ENCODE measurements around the gene LRMDA. TPM values are rescaled to one million over a fixed set of nuclear protein-coding genes. Genes with fewer than 3 reads are reported as not detected.

LRMDA gene
- polyA plus RNA-seq, 1 donor (not counting 4 experiments of a cell fraction or from before 2014, with no cell fraction given) = not detected

DNA sequence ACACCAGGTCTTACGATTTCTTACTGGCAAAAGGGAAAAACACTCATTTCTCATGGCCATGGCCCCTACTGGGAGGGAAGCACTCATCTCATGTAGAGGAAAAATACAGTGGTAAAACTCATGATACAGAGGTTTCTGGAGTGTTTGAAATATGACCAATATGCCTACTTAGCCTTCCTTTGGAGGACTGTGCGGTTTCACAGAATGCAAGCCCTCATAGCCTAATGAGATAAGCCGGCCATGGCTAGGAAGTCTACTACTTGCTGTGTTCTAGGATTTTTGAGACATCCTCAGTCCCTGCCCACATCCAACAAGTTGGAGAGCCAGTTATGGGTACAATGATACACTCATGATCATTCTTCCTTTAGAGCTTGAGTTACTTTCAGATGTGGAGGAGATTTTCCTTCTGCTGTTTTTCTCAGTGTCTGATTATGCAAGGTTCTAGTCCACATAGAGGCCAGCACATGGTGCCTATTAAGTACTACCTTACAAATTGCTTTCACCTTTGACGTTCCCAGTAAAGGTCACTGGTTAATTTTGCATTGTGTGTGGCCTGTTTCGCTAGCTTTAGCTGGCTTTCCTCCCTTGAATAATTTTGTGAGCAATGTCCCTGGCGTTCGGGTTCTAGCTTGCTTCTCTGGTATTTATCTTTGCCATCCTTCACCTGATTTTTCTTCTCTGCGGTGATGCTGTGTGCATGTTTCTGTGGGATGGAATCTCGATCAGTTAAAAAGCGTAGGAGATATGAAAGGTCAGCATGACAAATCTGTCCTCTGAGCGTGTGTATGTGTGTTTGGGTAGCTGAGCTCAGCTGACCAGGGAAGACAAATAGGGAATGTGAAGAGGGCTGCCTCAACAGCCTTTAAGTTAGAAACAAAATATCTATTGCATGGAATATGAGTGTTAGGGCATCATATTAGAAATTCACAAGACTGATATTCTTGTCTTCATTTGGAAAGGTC is 295.4 kb downstream of the LRMDA start:
- TF ChIP-seq CTCF (optimal IDR thresholded peaks at IDR 0.05 in 1 of 3, IDR thresholded peaks at IDR 0.05 in 1 of 3, conservative IDR thresholded peaks at IDR 0.05 in 1 of 3; ENCODE audit: extremely low read depth in 1 of 3, insufficient read depth in 2 of 3, low read length in 3 of 3) (no peak), EZH2 (IDR thresholded peaks at IDR 0.05; ENCODE audit: low read length) (no peak)
- H3K4me1 ChIP-seq (ENCODE audit: control insufficient read depth, extremely low read depth, insufficient read depth, low read length) = no peaks in the 10 kb centered on the region
- H3K9ac ChIP-seq (ENCODE audit: control insufficient read depth, extremely low read depth, insufficient read depth, low read length) = no peak overlapping the region
- dilution Hi-C loops (cut with MboI; ENCODE audit: extremely low pct_ligation_motif_present, low sequenced_read_pairs) = no loop called here
- no peaks in the 10 kb centered on the region for H3K9me3 ChIP-seq (ENCODE audit: control insufficient read depth, low read depth, low read length)
- H3K4me2 ChIP-seq (ENCODE audit: control insufficient read depth, extremely low read depth, insufficient read depth, low read depth, low read length) = no peak overlapping the region
- no peaks in the 10 kb centered on the region for H4K20me1 ChIP-seq (ENCODE audit: control insufficient read depth, extremely low read depth, insufficient read depth, low read length)
- FAIRE-seq (no peak), DNase-seq (ENCODE audit: low read depth, low spot score) (no peak)
- no peak overlapping the region for H2AFZ ChIP-seq (ENCODE audit: control insufficient read depth, low read length)
- H3K27ac ChIP-seq (ENCODE audit: control insufficient read depth, insufficient read depth, low read length) = no peak overlapping the region
- no peaks in the 10 kb centered on the region for H3K27me3 ChIP-seq (ENCODE audit: control insufficient read depth, extremely low read depth, insufficient read depth, low read length)
- no peak overlapping the region for H3K4me3 ChIP-seq (ENCODE audit: control insufficient read depth in 2 of 3, extremely low read depth in 1 of 3, insufficient read depth in 2 of 3, low read depth in 1 of 3, low read length in 3 of 3)
- no peaks in the 10 kb centered on the region for H3K9me1 ChIP-seq (ENCODE audit: control insufficient read depth, extremely low read depth, insufficient read depth, low read length)
- no peaks in the 10 kb centered on the region for H3K79me2 ChIP-seq (ENCODE audit: control insufficient read depth, insufficient read depth, low read length)
- H3K36me3 ChIP-seq (ENCODE audit: control insufficient read depth in 2 of 2, extremely low read depth in 1 of 2, insufficient read depth in 2 of 2, low read length in 2 of 2) = no peaks in the 10 kb centered on the region

DNA sequence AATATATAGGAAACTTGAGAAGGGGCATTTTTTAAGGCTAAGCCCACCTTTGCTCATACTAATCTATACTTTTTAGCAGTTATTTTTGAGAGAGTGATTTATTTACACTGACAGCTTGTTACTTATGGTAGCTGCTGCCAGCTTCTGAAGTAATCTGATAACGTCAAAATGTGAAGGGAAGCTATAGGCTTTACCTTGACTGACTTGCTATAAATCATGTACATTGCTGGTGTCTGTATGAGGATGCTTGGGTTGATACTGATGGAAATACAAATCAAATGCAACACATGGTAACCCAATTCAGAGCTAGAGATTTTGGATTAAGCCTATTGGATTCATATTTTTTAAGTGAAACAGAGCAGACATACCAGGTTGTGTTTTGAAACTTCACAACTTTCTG is 299.4 kb downstream of the LRMDA start:
- no peaks in the 10 kb centered on the region for H4K20me1 ChIP-seq (ENCODE audit: control insufficient read depth, extremely low read depth, insufficient read depth, low read length)
- no peaks in the 10 kb centered on the region for H3K27me3 ChIP-seq (ENCODE audit: control insufficient read depth, extremely low read depth, insufficient read depth, low read length)
- H3K36me3 ChIP-seq (ENCODE audit: control insufficient read depth in 2 of 2, extremely low read depth in 1 of 2, insufficient read depth in 2 of 2, low read length in 2 of 2) = no peaks in the 10 kb centered on the region
- no peaks in the 10 kb centered on the region for H3K9me3 ChIP-seq (ENCODE audit: control insufficient read depth, low read depth, low read length)
- FAIRE-seq = no peak
- no peaks in the 10 kb centered on the region for H3K4me1 ChIP-seq (ENCODE audit: control insufficient read depth, extremely low read depth, insufficient read depth, low read length)
- no peak overlapping the region for H3K27ac ChIP-seq (ENCODE audit: control insufficient read depth, insufficient read depth, low read length)
- H3K79me2 ChIP-seq (ENCODE audit: control insufficient read depth, insufficient read depth, low read length) = no peaks in the 10 kb centered on the region
- H3K9ac ChIP-seq (ENCODE audit: control insufficient read depth, extremely low read depth, insufficient read depth, low read length) = no peak overlapping the region
- no peak overlapping the region for H3K4me3 ChIP-seq (ENCODE audit: control insufficient read depth in 2 of 3, extremely low read depth in 1 of 3, insufficient read depth in 2 of 3, low read depth in 1 of 3, low read length in 3 of 3)
- DNase-seq (ENCODE audit: low read depth, low spot score) = no peak
- dilution Hi-C loops (cut with MboI; ENCODE audit: extremely low pct_ligation_motif_present, low sequenced_read_pairs) = no loop called here
- no peaks in the 10 kb centered on the region for H3K9me1 ChIP-seq (ENCODE audit: control insufficient read depth, extremely low read depth, insufficient read depth, low read length)
- H3K4me2 ChIP-seq (ENCODE audit: control insufficient read depth, extremely low read depth, insufficient read depth, low read depth, low read length) = no peak overlapping the region
- no peak for TF ChIP-seq EZH2 (IDR thresholded peaks at IDR 0.05; ENCODE audit: low read length)
- TF ChIP-seq CTCF (optimal IDR thresholded peaks at IDR 0.05 in 1 of 3, IDR thresholded peaks at IDR 0.05 in 1 of 3, conservative IDR thresholded peaks at IDR 0.05 in 1 of 3; ENCODE audit: extremely low read depth in 1 of 3, insufficient read depth in 2 of 3, low read length in 3 of 3) = no peak
- H2AFZ ChIP-seq (ENCODE audit: control insufficient read depth, low read length) = no peak overlapping the region

Data from keratinocyte (primary cell).